ENCODE measurements around the gene ANKRD63.

Gene ANKRD63

DNA sequence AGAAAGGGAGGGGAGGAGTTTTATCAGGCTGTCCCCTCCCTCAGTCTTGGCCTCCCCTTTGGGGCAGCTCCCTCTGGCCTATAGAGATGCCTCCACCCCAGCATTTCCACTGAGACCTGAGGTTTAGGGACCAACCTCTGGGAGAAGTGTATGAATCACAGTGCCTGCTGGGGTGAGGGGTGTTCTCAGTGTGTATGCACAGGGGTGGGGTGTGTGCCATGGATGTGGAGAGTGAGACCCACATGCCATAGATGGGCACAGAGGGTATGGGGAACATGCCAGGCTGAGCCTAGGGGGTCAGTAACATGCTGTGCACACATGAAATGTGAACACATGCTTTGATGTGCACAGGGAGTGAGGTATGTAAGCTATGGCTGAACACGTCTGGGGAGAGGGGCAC lies 12.4 kb upstream of the ANKRD63 start:
- no peak for DNase-seq

DNA sequence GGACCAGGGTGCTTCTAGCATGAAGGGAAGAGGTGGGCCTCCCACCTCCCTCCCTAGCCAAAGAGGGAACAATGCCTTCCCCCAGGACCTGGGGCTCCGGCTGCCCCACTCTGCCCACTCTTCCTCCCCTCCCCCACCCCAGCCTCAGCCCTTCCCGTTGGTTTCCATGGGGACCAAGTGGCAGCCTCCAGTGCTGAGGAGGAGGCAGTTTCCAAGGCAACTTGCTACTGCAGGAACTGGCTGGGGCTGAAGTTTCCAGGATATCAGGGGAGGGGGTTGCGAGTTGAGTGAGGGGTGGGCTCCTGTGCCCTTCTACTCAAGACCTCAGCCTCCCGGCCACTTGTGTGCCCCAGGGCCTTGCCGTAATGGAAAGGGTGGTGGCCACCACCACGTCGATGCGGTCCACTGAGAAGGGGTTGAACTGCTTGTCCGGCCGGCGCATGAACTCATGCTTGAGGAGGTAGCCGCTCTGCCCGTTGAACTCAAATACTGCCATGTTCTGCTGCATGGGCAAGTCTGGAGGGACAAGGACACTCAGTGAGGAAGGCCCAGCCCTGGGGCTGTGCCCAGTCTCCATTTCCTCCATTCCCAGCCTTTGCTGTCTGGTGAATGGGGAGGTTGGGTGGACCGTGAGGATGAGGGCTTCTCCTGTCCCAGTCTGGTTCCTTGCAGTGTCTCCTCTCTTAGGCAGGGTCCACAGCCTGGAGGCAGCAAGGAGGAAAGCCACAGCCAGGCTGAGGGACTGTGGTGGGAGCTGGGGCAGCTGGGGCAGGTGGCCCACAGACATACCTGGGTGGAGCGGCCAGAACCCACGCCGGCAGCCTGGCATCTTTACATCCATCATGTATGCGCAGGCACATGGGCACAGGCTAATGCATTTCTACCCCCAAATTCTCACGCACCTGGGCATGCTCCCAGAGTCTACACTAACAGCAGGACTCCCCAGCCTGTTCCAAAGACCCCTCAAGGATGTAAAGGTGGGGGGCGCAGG lies 11.3 kb upstream of the ANKRD63 start:
- no peak for DNase-seq

DNA sequence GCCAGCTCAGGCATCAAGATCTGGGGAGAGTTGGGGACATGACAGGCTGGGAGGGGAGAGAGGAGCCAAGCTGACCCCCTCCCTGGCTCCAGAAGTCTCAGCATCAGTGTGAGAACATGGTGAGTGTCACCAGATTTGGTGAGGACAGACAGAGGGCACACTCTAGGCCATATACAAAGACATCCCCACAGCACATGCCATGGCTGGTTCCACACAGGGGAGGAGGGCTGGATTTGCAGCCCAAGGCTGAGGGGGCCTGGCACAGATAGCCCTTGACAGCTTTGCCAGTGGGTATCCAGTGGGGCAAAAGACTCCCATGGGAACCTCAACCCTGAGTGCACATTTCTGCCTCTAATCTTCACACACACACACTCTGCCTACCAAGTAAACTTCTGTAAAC lies 10.1 kb upstream of the ANKRD63 start:
- no peak for DNase-seq

DNA sequence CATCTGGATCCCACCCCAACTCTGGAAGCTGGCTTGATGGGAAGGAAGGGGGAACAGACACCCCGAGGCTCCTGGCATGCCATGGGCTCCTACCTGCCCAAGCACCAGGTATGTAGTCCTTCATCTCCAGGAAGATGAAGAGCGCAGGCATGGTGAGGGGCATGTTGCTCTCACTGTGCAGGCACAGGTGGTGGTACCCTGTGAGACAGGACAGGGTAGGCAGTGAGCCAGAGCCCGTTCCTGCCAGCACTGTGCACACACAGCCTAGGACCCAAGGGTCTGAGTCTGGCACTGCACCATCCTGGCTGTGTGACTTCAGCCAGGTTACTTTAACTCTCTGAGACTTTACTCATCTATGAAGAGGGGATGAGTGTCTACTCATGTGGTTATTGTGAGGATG lies 9.4 kb upstream of the ANKRD63 start:
- DNase-seq = no peak

DNA sequence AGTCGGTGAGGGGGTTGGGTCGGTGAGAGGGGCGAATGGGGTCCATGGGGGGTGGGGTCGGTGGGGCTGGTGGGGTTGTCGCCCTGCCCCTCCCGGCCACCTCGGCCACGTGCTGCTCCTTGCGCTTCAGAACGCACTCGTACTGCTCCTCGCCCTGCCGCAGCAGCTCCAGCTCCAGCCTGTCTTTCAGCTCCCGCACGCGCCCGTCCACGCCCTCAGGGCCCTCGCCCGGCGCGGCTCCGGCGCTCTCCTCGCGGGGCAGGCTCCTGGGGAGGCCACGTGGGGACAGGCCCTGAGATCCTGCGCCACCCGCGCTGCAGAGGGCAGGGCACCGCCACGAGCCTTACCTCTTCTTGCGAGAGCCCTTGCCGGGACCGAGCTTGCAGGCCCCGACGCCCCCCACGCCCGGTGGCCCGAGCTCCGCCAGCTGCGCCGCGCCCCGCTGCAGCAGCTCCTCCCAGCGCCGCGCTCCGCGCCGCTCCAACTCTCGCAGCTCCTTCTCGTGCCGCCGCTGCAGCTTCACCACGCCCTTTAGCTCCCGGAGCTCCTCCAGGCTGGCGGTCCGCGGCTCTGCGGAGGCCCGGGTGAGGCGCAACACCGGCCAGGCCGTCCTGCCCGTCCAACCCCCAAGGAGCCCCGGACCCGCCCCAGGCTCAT lies 8.2 kb upstream of the ANKRD63 start:
- peak; percentile 62 for DNase-seq

DNA sequence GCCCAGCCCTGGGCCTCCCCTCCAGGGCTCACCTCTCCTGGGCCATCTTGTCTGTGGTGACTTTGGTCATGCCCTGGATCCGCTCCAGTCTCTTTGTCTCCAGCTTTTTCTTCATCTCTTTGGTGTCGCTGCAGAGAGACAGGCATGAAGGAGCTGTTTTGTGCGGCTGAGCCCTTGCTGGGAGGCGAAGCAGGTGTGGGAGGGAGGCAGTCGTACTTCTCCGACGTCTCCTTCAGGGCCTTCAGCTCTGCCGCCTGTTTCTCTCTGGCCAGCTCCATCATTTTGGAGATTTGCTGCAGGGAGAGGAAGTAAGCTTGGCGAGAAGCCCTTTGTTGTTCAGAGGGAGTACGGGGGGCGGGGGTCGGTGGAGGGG lies 7.7 kb upstream of the ANKRD63 start:
- DNase-seq = no peak

DNA sequence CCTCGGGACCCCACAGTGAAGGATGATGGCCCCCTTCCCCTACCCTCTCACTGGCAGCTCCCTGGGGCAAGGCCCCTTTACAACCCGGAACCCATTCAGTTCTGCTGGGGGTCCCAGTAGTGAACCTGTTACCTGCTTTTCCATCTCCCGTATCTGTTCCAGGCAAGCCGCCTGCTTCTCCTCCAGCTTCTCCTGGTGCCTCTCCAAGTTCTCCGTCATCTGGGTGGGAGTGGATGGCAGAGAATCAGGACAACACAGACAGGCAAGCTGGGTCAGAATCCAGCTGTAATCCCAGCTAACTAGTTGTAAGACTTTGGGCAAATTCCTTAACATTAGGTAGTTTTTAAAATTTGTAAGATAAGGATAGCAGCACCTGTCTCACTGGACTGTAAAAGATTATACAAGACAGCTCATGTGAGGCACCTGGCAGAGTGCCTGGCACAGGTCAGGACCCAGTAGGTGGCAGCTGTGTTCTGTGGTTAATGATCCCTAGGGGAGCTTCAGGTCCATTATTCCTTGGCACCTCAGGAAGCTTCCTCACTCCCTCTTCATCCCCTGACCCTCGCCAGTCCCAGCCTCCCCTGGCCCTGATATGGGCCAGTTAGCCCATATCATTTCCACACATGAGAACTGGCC lies 6.4 kb upstream of the ANKRD63 start:
- no peak for DNase-seq

DNA sequence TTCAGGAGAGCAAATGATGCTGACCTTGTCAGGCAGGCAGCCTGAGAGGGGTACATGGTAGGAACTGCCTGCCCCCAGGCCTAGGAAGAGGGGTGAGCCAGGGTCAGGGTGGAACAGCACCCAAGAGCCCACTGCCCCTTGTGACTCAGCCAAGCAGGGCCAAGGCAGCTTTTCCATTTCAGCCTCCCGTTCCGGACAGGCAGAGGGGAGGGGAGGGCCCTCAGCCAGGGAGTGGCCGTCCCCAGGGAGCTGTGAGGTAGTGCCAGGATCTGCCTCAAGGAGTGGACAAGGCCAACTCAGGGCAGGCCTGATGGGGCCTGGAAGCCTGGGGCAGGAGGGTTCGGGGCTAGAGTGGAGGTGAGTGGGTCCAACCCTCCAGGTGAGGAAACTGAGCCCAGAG lies 5.1 kb upstream of the ANKRD63 start:
- no peak for DNase-seq

DNA sequence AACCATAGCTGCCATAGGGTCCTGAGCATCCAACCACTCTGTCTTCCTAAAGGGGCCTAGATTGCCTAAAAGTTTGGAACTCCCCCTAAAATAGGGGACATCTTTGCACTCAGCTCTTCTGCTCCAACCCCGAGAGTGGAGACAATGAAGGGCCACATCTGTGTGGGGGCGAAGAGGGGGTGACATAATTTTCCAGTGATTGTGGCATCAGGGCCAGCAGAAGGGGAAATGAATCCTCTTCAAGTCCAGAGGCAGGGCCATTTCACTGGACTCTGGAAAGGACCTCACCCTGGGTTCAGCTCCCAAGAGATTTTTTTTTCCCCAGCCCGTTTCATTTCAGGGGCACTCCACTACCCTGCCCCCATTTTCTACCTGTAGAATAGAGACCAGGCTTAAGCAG lies 4.6 kb upstream of the ANKRD63 start:
- DNase-seq = no peak

DNA sequence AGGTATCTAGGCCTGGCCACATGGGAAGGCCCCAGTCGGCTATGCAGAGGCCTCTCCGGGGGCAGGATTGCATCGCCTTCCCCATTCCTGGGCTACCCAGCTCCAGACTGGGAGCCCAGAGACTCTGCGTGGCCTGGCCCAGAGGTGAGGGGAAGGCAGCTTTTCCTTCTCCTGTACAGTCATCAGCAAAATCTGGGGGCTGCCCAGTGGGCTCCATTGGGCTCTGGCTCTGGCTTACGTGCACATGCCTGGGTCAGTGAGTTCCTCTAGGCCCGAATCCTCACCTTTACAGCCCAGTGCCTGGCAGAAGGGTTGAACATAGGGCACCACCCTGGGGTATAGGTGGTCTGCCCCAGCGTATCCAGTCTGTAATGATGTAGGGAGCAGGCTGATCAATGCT lies 3.9 kb upstream of the ANKRD63 start:
- no peak for DNase-seq

DNA sequence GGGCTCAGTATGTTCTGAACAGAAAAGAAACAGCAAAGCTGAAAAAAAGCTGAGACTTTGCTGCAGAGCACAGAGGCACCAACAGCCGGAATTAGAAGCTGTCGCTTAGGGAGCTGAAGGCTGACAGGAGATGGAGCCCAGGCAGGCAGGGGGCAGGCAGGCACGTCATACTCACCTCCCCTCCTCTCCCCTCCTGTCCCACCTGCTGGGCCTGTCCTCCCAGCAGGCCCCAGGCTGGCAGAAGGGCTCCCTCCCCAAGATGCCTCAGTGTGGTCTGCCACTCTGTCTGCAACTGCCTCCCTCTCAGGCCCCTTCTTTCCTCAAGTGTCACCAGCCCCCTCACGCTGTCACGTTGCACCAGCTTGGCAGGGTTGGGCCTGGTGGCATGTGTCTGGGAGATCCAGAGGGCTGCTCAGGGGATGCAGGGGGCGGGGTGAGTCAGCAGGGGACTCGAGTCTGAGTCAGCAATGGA lies 3.2 kb upstream of the ANKRD63 start:
- DNase-seq = no peak

DNA sequence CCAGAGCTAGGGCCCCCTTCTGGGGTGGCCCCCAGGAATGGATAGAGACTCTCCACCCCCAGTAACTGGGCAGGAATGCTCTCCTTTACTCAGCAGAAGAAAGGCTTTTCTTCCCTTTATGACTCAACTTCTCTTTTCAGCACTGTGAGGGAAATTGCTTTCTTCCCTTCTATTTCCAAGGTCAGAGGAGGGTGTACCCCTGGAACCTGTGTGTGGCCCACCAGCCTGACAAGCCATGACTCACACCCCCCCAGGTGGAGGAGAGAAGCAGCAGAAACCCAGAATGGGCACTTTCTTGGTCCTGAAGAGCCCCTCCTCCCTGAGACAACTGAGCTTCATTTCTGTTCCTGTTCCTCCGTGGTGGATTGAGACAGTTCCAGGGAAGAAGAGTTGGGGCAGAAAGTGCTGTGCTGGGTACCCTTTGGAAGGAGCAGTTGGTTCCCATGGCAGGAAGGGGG lies 2.7 kb upstream of the ANKRD63 start:
- DNase-seq = no peak

DNA sequence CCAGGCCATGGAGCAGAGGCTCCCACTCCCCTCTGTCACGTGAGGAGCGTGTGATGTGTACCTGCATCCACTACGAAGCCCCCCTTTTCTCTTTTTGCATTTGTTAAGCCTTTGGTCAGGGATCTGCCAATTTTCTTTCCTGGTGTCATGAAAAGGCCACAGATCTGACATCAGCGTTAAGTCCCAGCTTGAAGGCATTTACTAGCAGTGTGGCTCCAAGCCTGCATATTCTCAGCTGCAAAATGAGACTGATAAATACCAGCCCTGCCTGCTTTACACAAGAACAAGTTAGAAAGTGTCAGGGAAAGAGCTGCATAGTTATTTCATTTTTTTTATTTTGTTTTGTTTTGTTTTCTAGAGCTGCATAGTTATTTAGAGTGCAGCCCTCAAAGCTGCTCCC lies 2.3 kb upstream of the ANKRD63 start:
- DNase-seq = no peak

DNA sequence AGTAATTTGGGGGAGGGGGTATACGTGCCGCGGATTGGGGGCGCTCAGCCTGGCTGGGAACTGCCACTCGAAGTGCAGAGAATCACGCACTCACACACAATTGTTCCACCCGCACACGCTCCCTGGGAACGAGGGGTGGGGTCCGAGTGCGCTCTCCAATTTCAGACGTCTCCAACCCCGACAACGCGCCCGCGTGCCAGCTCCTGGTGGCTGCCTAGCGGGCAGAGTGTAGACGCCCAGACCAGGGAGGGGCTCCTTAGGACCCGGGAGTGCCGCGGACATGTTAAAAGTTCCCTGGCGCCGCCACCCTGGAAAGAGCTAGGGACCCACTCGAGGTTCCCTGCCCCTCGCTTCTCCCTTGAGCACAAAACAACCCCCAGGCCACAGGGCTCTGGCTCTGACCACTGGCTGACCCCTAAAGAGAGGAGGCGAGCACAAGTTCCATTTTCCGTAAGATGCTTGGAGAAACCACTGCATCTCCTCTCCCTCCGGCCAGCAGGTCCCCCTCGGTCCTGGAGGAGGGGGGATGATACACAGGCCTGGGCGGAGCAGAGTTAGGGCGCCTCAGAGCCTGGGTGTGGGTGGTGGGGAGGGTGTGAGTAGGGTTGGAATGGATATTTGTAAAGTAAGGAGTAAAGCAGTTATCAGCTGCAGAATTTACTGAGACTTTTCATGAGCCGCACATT lies 894 bp upstream of the ANKRD63 start:
- DNase-seq = no peak

DNA sequence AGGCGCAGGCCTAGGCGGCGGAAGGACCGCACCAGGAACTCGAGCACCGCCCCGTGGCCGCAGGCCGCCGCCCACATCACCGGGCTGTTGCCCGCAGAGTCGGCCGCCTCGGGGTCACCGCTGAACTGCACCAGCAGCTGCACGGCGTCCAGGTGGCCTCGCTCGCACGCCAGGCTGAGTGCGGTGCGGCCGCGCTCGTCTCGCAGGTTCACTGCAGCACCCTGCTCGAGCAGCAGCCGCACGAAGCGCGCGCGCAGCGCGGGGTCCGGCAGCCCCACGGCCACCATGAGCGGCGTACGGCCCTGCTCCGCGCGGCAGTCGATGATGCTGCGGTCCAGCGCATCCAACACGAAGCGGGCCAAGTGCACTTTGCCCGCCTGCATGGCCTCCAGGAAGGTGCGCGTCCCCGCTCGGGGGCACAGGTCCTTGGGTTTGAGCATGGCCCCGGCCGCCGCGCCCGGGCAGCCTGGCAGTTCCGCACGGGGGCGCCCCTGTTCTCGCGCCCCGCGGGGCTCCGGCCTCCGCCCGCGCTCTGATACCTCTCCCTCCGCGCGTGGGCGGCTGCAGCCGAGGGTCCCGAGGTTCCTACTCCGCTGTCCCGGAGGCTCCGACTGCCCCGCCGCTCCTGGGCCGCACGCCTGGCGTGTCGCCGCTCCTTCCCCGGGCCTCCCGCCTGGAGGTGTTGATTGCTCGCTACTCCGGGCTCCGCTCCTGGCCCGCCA lies 556 bp downstream of the ANKRD63 start:
- DNase-seq = no peak

DNA sequence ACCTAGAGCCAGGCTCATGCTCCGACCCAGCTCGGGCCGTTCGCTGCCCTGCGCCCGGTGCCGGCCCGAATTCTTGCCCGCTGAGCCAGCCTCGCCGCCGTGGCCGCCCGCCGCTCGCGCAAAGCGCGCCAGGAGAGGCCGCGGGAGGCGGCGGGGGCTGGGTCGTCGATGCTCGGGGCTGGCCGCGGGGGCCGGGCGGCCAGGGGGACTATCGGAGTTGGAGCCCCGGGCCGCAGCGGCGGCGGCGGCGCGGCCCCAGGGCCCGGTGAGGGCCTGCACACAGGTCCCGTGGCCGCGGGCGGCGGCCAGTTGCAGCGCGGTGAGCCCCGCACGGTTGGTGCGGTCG lies 1.1 kb downstream of the ANKRD63 start:
- no peak for DNase-seq

DNA sequence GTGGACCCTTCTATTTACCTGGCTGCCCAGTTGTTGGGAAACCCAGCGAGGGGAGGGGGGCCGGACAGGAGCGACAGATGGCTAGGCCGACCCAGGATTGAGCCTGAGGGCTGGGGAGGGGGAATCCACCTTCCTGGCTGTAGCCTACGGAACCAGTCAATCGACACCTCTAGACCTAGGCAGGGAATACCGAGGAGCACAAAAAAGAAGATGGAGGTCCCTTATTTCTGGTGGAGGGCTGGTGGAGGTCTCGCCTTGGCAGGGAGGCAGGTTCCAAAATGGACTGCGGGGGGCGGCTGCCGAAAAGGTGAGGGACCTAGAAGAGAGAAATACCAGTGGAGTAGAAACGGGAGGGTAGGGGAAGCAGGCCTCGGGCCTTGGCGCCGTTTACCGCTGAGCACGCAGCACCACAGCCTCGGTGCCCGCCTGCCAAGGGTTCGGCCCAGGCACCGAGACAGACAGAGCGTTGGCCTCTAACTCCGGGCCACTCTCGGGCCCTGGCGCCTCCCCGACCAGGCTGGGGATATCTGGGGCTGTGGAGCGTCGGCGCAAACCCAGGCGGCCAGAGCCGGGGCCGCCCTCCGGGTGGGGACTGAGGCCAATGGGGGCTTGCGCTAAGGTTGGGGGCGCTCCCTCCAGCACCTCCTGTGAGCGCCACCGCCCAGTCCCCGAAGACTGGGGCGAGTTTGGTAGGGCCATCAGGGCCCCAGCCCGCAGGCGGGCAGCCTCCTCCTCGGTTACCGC lies 1.6 kb downstream of the ANKRD63 start:
- DNase-seq = no peak

DNA sequence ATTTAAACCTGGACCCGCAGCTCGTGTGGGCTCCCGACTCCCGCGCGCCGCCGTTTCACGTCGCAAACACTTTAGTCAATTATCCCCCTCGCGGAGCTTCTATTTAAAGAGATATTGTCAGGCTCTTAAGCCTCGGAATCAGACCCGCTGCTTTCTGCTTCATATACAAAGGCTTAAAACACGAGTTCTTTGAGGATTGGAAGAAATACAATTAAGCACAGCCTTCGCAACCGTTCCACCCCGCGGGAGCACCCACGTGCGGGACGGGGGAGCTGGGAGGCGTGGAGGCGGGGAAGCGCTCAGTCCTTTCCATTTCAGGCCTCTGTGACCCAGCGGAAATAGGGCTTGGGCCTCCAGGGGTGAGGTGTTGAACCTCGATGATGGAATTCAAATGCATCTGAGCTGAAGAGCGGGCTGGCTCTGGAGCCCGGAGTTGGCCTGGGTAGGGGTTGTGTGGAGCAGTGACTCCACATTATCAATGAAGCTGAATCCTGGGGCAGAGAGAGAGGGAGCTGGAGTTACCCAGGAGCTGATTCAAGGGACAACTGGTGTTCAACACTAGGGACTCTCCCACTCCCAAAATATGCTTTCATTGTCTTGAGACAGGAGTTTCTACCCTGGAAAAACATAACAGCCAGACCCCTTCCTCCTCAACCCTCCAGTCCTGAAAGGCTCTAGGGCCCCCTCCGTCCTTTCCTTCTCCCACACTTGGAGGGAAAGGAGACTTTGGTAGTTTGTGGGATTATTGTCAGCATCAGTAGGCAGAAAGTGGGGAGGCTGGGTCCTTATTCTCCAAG lies 2.4 kb downstream of the ANKRD63 start:
- DNase-seq = no peak

DNA sequence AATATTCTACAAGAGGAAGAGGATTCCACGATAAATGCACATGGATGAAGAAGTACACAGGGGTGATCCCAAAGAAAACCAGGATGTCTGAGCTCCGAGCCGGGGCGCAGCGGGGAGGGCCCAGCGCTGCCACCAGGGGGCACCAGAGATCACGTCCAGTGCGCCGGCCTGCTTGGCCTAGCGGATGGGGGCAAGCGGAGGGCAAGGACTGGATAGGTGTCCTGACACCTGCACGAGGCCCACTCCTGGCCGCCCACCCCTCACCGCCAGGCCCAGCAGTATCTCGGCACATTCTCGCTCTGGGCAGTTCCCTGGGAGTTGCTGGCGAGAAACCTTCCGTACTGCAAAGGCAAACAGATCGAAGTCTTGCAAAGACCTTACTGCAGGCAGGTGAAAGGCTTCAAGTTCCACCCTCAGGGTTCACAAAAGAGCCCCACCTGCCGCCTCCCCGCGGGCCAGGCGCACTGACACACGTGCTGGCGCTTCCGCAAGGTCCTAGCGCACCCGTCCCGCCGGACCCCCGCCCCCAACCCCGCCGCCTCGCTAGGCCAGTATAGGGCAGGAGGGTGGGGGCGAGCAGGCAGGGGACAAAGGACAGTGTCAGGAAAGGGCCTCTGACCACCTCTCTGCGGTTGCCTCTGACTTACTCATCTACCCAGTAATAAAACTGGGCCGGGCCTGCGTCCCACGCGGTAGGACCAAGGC lies 3.3 kb downstream of the ANKRD63 start:
- DNase-seq = peak; percentile 76

DNA sequence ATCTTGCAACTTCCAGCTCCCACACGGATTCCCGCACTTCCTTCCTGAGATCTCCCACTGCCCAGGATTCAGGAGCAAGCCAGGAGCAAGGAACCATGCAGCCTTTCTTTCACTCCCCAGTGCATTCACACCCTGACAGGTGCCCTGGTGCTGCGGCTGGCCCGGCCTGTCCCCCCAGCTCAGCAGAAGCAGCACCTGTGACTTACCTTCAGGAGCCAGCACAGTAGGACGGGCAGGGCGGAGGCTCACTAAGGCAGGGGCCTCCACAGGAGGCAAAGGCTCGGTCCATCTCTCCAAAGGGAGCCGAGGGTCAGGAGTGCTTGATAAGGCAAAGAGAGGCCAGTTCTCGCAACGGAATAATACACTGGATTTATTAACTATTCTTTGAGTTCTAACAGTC lies 4.8 kb downstream of the ANKRD63 start:
- DNase-seq = no peak

Measured in right hindlimb (tissue), 1 donor.